PC-3 (cell line): ENCODE results near the gene SHISA6. TPM values are rescaled to one million over a fixed set of nuclear protein-coding genes. Genes with fewer than 3 reads are reported as not detected.

Source experiments
- ATAC-seq: fragments of 200-7000 bp; cut with Tn5 transposase; 2 replicates; pipeline ENCODE4 v1.9.1; 2020; ENCODE audit warnings: mild to moderate bottlenecking, moderate library complexity
- BruUV-seq: library from RNA; stranded (reverse); fragments of 400-500 nt; replicated peaks from 2 replicates; lab custom pipeline; 2021; lab: Mats Ljungman, UMichigan
- CTCF ChIA-PET: fragments of 300-600 bp; sonication (Branson Sonifier 250); formaldehyde crosslinking; loops from one replicate; lab custom pipeline; 2022; ENCODE audit warnings: antibody characterized with exemption; lab: Charles Lee
- POLR2A ChIA-PET: fragments of 300-600 bp; sonication (Branson Sonifier 250); formaldehyde crosslinking; loops from one replicate; lab custom pipeline; 2022; ENCODE audit warnings: antibody characterized with exemption; ENCODE audit not compliant: unreplicated experiment; lab: Charles Lee
- DNase-seq: peaks from one replicate; pipeline ENCODE4 v3.0.0-alpha.2; 2015
- H2AFZ ChIP-seq: fragments of 300-600 bp; sonication (generic); 2 replicates; pipeline ENCODE4 v1.6.0; 2016; ENCODE audit warnings: antibody characterized with exemption, low read length
- H3F3A ChIP-seq: fragments of 300-600 bp; sonication (generic); one replicate; pipeline ENCODE4 v1.6.0; 2017; ENCODE audit warnings: antibody characterized with exemption, low read length, control low read depth, mild to moderate bottlenecking; ENCODE audit not compliant: unreplicated experiment
- H3K27ac ChIP-seq: fragments of 300-600 bp; sonication (generic); 2 replicates; pipeline ENCODE4 v1.5.1; 2016; ENCODE audit warnings: mild to moderate bottlenecking, low read length
- H3K27me3 ChIP-seq: fragments of 300-600 bp; sonication (generic); 2 replicates; pipeline ENCODE4 v1.6.1; 2016; ENCODE audit warnings: low read length, mixed read lengths
- H3K36me3 ChIP-seq: fragments of 300-600 bp; sonication (generic); 2 replicates; pipeline ENCODE4 v1.6.1; 2016; ENCODE audit warnings: low read depth, mixed run types, low read length, mixed read lengths
- H3K4me1 ChIP-seq: fragments of 300-600 bp; sonication (generic); 2 replicates; pipeline ENCODE4 v1.5.1; 2016; ENCODE audit warnings: low read length; ENCODE audit not compliant: insufficient read depth
- H3K4me2 ChIP-seq: fragments of 300-600 bp; sonication (generic); 2 replicates; pipeline ENCODE4 v1.6.0; 2016; ENCODE audit warnings: low read length
- H3K4me3 ChIP-seq: fragments of 300-600 bp; sonication (generic); 2 replicates; pipeline ENCODE4 v1.5.1; 2016; ENCODE audit warnings: mild to moderate bottlenecking, low read length, mixed read lengths
- H3K79me2 ChIP-seq: fragments of 300-600 bp; sonication (generic); 2 replicates; pipeline ENCODE4 v1.6.1; 2017; ENCODE audit warnings: low read length, mixed read lengths
- H3K9ac ChIP-seq: fragments of 300-600 bp; sonication (generic); 2 replicates; pipeline ENCODE4 v1.6.0; 2016; ENCODE audit warnings: mild to moderate bottlenecking, low read length
- H3K9me2 ChIP-seq: fragments of 300-600 bp; sonication (generic); replicated peaks from 2 replicates; pipeline ENCODE4 v1.6.1; 2016; ENCODE audit warnings: mixed run types, low read length, mixed read lengths
- H3K9me3 ChIP-seq: fragments of 300-600 bp; sonication (generic); 2 replicates; pipeline ENCODE4 v1.6.1; 2016; ENCODE audit warnings: low read length, mixed read lengths
- H4K20me1 ChIP-seq: fragments of 300-600 bp; sonication (generic); 2 replicates; pipeline ENCODE4 v1.6.1; 2016; ENCODE audit warnings: low read length, mixed read lengths
- CTCF ChIP-seq: fragments of 300-600 bp; sonication (generic); conservative IDR thresholded peaks from 2 replicates; pipeline ENCODE4 v1.5.1; 2017; ENCODE audit warnings: antibody characterized with exemption, low read depth, mild to moderate bottlenecking, low read length
- EZH2 ChIP-seq: fragments of 300-600 bp; sonication (generic); IDR thresholded peaks from one replicate; pipeline ENCODE4 v1.6.1; 2017; ENCODE audit warnings: antibody characterized with exemption, mild to moderate bottlenecking, low read length; ENCODE audit not compliant: unreplicated experiment
- EZH2phosphoT487 ChIP-seq: fragments of 300-600 bp; sonication (generic); IDR thresholded peaks from 2 replicates; pipeline ENCODE4 v1.6.1; 2018; ENCODE audit warnings: mild to moderate bottlenecking, antibody characterized with exemption, low read length, borderline replicate concordance
- intact Hi-C: fragments of 100-400 bp; cut with micrococcal nuclease; formaldehyde crosslinking; loops from 2 replicates; pipeline ENCODE4 v1.9.0; 2023
- total RNA-seq: library from RNA; depleted of rRNA; stranded (reverse); fragments of >200 nt; gene quantifications from 2 replicates; pipeline ENCODE4 v1.2.3, GENCODE V29; 2014

Gene SHISA6
- total RNA-seq, 1 experiment from 2014 or later: not detected

GRCh38 chr17:11279776-11280344 lies 38.8 kb downstream of the SHISA6 start:
- POLR2A ChIA-PET: no interaction called here
- TF ChIP-seq EZH2: no peak
- TF ChIP-seq CTCF: no peak
- no peak for TF ChIP-seq EZH2phosphoT487
- Histone ChIP-seq H3K4me2 (no peak overlapping the region), H3K9me3 (no peaks in the 10 kb centered on the region; the same call in 1 of the 2 replicates), H3K27ac (no peak overlapping the region), H3K4me1 (no peaks in the 10 kb centered on the region), H4K20me1 (no peaks in the 10 kb centered on the region), H3K27me3 (no peaks in the 10 kb centered on the region), H2AFZ (no peak overlapping the region), H3K79me2 (no peaks in the 10 kb centered on the region), H3K9me2 (no peaks in the 10 kb centered on the region), H3K9ac (no peak overlapping the region), H3K4me3 (no peak overlapping the region), H3K36me3 (no peaks in the 10 kb centered on the region), H3F3A (no peaks in the 10 kb centered on the region)
- intact Hi-C loops: no loop called here
- DNase-seq (no peak), ATAC-seq (no peak)
- no TSS peak for BruUV-seq
- CTCF ChIA-PET: no interaction called here

GRCh38 chr17:11282586-11282985 lies 41.6 kb downstream of the SHISA6 start:
- H2AFZ ChIP-seq: no peak overlapping the region
- no peak overlapping the region for H3K9ac ChIP-seq
- TF ChIP-seq EZH2: no peak
- no peak for TF ChIP-seq EZH2phosphoT487
- H4K20me1 ChIP-seq: no peaks in the 10 kb centered on the region
- H3F3A ChIP-seq: no peaks in the 10 kb centered on the region
- H3K4me2 ChIP-seq: no peak overlapping the region
- no peak overlapping the region for H3K27ac ChIP-seq
- intact Hi-C loops: no loop called here
- no peaks in the 10 kb centered on the region; the same call in 1 of the 2 replicates for H3K9me3 ChIP-seq
- ChIA-PET POLR2A (no interaction called here), CTCF (no interaction called here)
- no peaks in the 10 kb centered on the region for H3K9me2 ChIP-seq
- no TSS peak for BruUV-seq
- no peak for DNase-seq
- H3K4me3 ChIP-seq: no peak overlapping the region
- no peaks in the 10 kb centered on the region for H3K36me3 ChIP-seq
- no peak for ATAC-seq
- H3K27me3 ChIP-seq: no peaks in the 10 kb centered on the region
- no peaks in the 10 kb centered on the region for H3K4me1 ChIP-seq
- no peaks in the 10 kb centered on the region for H3K79me2 ChIP-seq

GRCh38 chr17:11284811-11285210 lies 43.8 kb downstream of the SHISA6 start:
- intact Hi-C loops: no loop called here
- Histone ChIP-seq H4K20me1 (no peaks in the 10 kb centered on the region), H3K4me1 (no peaks in the 10 kb centered on the region), H3F3A (no peaks in the 10 kb centered on the region), H3K9me2 (no peaks in the 10 kb centered on the region), H3K9me3 (no peaks in the 10 kb centered on the region; the same call in 1 of the 2 replicates), H3K27me3 (no peaks in the 10 kb centered on the region), H3K4me2 (no peak overlapping the region), H3K79me2 (no peaks in the 10 kb centered on the region), H3K4me3 (no peak overlapping the region), H3K36me3 (no peaks in the 10 kb centered on the region), H3K27ac (no peak overlapping the region), H3K9ac (no peak overlapping the region), H2AFZ (no peak overlapping the region)
- BruUV-seq: no TSS peak
- TF ChIP-seq CTCF (no peak), EZH2phosphoT487 (no peak), EZH2 (no peak)
- DNase-seq (no peak), ATAC-seq (no peak)
- ChIA-PET POLR2A (no interaction called here), CTCF (no interaction called here)
